GM18502 (cell line): ENCODE results near the gene ARID3A.

Experiments used
- ATAC-seq: cut with Tn5 transposase; IDR thresholded peaks from one replicate; pipeline ENCODE4 v1.9.1; 2021; ENCODE audit warnings: mild to moderate bottlenecking; ENCODE audit not compliant: unreplicated experiment, poor library complexity

Gene ARID3A

DNA sequence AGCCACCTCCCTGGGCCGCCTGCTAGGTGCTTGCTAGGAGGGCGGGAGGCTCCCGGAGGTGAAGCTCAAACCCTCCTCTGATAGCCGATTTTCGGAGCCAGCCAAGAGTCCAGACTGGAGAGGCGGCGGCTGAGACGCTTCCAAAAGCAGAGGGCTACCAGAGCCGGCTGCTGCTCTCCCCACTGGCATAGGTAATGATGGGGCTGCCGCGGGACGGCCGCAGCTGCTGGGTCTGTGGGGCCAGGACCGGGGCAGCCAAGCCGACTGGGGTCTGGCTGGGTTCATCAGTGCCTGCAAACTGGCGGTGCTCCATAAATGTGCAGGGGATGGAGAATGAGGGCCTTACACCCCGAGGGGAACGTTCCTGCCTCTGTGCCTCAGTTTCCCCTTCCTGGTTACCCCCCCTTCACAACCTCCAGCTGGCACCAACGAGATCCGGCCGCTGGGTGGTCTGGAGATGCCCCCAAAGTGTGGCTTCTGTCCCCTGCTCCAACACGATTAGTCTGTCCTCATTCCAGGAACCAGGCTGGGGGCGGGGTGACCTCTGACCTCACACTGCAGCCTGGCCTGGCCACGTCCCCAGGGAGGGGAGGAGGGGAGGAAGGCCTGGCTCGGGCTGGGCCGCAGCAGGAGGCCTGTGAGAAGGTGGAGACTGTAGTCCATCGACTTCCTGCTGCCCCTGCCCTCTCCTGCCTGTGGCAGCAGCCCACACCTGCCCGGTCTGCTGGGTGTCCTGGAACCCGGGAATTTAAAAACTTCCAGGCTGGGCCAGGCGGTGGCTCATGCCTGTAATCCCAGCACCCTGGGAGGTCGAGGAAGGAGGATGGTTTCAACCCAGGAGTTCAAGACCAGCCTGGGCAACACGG, 54.5 kb downstream of the ARID3A start:
- no peak for ATAC-seq

DNA sequence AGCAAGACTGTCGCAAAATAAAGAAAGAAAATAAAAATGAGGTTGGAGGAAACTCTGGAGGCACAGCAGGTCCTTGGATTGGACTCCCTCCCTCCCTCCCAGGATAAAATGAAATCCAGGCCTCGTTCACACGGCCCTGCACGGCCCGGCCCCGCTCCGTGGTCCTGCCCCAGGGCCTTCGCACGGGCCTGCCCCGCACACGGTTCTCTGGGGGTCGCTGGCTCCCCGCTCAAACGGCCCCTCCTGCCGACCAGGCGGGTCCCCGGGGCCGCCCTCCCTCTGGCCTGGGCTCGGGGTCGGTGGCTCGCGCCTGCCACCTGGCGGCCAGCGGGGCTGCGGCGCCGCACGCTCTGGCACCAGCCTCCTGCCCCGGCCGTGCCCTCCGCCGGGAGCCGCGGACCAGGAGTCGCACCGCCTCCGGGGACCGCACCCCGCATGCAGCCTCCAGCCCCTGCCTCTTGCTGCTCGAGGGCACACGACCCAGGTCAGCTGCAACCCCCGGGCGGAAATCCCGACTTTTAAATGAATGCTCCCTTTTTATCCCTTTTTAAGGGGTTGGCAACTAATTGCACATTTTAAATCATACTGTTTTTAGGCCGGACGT, 56.8 kb downstream of the ARID3A start:
- peak; percentile 45 for ATAC-seq

DNA sequence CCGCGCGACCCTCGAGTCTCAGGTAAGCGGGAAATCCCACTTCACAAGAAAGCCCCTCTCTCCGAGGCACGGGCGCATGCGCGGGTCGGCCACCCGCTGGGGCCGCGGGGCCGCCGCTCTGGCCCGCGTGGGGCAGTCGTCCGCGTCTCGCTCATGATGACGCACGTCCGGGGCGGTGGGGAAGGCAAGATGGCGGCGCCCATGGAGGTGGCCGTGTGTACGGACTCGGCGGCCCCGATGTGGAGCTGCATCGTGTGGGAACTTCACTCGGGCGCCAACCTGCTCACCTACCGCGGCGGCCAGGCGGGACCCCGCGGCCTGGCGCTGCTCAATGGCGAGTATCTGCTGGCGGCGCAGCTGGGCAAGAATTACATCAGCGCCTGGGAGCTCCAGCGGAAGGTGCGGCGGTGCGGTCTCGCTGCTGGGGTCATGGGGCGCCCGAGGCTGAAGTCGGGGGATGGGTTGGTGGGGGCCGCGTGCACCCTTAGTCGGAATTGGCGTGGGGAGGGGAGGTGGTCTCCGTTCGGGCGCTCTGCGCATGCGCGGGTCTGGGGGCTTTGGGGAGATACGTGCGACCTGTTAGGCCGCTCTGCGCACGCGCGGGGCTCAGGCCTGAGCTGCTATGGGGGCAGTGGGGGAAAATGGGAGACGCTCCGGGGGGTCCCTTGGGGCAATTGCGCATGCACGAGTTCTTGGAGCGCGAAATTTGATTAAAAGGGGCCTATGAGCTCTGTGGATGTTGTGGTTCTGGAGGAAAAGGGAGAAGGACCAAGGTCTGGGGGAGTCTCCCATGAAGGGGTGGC, 58.5 kb downstream of the ARID3A start, which contains the start of gene WDR18:
Gene WDR18 (plus strand): TSS at position 181 of the 803 bp plus-strand sequence. CDS start 9 bp downstream, at position 190.
- ATAC-seq, result peak; percentile 77

DNA sequence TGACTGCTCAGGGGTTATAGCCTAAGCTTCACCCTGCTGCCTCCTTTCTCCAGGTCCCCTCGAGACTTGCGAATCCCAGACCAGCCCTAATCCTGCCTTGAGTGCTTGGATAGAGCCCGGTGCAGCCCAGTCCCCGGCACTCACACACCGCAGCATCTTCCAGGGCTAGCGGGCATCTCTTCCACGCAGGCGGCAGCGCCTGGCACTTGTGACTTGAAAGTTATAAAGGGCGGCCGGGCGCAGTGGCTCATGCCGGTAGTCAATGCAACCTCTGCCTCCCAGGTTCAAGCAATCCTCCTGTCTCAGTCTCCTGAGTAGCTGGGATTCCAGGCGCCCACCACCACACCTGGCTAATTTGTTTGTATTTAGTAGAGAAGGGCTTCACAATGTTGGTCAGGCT, 60.2 kb downstream of the ARID3A start:
- no peak for ATAC-seq

DNA sequence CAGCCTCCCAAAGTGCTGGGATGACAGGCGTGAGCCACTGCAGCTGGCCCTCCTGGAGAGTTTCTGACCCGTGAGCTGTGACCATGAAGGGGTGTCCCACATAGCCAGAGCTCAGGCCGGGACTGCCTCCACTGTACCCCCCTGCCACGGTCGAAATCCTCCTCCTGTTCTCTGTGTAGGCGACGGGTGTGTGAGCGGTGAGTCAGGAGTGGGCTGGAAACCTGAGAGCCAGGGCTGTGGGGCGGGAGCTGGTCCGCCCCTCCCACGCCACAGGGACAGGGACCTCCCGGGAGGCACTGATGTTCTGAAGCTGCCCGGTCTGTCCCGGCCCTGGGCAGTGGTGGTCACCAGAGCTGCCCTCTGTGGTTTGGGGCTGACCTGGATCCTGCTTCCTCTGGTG, 62.2 kb downstream of the ARID3A start:
- no peak for ATAC-seq

DNA sequence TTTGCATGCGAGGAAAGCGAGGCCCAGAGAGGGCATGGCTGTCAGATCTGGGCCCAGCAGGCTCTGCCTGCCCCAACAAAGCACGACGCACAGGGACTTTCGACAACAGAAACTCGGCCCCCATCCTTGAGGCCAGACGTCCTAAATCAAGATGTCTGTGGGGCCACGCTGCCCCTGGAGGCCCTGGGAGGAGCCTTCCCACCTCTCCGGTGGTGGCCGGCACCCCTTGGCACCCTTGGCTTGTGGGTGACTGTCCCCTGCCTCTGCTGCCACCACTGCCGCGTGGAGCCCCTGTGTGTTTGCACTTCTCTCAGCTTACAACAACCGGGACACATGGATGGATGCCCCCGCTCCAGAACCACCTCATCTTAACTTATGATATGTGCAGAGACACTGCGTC, 62.7 kb downstream of the ARID3A start:
- no peak for ATAC-seq

DNA sequence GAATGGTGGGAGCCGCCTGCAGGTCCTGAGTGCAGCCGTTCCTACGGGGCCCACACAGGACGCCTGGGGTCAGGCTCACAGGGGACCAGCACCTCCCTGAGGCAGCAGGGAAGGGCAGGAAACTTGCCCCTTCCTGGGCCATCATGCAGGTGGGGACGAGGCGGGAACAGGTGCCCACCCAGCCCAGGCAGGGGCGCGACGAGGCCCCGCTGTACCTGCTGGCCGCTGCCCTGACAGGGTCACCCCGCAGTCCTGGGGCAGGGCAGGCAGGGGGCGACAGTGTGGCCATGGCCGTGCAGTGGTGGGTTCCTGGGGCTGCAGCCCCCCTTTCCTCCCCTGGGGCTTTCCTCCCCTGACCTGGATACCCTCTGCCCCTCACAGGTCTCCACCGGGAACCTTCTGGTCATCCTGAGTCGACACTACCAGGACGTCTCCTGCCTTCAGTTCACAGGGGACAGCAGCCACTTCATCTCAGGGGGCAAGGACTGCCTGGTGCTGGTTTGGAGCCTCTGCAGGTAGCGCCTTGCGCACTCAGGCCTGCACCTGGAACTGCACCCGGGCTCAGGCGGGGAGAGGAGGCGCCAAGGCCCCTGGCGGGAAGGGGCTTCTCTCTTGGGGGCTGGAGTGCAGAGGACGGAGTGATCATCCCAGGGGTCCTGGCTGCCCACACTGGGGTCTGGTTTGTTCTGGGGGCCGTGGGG, 63.7 kb downstream of the ARID3A start:
- no peak for ATAC-seq

DNA sequence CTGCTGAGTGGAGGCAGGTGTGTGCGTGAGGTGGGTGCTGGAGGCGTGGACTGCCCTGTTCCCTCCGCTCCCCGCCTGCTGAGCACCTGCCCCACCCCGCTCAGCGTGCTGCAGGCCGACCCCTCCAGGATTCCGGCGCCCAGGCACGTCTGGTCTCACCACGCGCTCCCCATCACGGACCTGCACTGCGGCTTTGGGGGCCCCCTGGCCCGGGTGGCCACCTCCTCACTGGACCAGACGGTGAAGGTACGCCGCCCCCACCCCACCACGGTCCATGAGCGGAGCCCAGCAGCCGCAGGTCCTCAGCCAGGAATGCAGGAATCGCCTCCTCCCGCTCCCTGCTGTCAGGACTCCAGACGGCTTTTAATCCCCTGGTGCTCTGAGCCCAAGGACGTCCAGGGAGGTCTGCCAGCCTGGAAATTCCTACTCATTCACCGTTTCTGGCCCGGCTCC, 64.3 kb downstream of the ARID3A start:
- ATAC-seq, result no peak

DNA sequence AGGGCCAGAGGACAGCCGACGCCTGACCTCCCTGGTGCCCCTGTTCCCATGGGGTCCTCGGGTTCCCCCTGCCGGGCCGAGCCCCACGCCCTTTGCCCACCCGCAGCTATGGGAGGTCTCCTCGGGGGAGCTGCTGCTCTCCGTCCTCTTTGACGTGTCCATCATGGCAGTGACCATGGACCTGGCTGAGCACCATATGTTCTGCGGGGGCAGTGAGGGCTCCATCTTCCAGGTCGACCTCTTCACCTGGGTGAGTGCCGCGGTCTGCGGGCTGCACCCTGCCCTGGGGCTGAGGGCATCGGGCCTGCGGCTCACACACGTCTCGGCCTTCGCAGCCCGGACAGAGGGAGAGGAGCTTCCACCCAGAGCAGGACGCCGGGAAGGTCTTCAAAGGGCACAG, 64.9 kb downstream of the ARID3A start:
- ATAC-seq, result no peak

DNA sequence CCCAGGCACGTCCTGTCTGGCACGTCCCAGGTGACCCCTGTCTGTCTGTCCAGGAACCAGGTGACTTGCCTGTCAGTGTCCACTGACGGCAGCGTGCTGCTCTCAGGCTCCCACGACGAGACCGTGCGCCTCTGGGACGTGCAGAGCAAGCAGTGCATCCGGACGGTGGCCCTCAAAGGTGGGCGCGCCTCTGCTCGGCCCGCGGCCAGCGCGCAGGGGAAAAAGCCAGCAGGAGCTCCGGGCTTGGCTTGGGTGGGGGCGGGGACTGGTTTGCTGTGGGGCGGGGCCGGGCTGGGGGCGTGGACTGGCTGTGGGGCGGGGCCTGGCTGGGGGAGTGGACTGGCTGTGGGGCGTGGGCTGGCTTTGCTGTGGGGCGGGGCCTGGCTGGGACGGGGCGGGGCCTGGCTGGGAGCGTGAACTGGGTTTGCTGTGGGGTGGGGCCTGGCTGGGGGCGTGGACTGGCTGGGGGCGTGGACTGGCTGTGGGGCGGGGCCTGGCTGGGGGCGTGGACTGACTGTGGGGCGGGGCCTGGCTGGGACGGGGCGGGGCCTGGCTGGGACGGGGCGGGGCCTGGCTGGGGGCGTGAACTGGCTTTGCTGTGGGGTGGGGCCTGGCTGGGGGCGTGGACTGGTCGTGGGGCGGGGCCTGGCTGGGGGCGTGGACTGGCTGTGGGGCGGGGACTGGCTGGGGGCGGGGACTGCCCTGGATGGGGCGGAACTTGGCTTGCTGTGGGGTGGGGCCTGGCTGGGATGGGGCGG, 65.5 kb downstream of the ARID3A start:
- no peak for ATAC-seq

DNA sequence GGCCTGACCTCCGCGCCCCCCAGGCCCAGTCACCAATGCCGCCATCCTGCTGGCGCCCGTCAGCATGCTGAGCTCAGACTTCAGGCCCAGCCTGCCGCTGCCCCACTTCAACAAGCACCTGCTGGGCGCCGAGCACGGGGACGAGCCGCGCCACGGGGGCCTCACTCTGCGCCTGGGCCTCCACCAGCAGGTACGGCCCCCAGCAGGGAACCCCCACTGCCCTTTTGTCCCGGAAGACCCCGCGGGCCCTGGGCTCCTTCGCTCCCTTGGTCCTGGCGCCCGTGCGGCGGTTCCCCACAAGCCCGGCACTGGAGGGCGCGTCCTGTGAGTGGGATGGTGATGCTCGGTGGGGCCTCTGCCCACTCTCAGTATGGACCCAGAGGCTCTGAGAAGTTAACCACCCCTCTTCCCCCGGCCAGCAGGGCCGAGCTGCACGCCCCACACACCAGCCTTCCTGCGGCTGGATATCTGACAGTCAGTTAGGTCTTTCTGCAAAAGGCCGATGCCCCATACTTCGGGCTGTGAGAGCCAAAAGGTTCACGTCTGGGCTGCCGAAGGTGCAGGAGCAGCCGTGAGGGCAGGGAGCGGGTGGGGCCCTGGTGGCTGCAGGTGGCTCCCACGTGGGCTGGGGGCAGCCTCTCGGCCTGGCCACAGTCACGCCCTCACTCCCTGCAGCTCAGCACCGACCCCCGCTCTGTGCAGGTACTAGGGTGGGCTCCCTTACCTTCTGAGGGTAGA, 66.3 kb downstream of the ARID3A start:
- ATAC-seq, result no peak

DNA sequence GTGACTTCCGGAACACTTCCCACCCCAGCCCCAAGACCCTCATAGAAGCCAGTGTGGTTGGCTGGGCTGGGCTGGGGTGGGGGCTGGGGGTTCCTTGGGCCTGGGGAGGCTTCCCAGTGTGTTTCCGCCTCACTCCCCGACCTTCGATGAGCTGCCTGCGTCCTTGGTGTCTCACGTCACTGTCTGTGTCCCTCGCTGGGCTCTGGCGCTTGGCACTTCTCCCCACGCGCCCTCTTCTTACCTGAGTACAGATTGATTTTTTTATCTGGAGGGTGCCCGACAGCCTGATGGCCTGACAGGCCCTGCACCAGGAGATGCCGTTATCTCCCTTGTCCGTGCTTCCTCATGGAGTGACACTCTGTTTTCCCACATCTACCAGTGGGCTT, 66.8 kb downstream of the ARID3A start:
- no peak for ATAC-seq

DNA sequence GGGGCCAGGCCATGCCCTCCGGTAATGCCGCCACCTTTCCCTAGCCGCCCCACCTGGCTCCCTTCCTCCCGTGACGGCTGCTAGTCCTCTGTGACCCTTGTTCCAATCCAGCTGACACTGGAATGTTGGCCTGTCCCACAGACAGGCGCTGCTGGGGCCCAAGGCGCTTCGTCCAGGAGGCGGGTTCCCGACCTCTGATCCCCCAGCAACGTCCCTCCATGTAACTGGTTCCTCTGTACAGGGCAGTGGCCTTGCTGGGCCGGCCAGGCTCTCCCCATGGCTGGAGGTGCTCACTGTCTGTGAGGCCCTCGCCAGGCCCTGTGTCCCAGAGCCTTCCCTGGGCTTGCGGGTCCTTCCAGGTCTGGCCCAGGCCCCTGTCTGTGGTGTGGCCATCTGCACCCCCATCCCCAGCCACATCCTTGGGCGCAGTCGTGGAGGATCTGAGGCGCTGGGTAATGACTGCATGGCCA, 67.6 kb downstream of the ARID3A start:
- no peak for ATAC-seq

DNA sequence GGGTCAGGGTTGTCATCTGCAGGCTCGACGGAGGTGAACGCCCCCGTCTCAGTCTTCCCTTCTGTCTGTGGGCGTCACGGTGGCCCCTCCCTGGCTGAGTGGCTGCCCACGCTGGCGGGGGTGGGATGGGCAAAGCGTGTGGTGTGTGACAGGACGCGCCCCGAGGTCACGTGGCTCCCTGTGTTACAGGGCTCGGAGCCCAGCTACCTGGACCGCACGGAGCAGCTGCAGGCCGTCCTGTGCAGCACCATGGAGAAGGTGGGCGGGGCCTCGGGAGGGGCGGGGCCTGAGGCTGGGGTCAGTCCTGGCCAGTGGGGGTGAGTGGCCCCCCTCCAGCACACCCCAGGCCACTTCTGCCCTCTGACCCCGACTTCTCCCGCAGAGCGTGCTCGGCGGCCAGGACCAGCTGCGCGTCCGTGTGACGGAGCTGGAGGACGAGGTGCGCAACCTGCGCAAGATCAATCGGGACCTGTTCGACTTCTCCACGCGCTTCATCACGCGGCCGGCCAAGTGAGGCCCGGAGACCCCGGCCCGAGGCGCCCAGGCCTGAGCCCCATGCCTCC, 68.1 kb downstream of the ARID3A start:
- ATAC-seq, result no peak

DNA sequence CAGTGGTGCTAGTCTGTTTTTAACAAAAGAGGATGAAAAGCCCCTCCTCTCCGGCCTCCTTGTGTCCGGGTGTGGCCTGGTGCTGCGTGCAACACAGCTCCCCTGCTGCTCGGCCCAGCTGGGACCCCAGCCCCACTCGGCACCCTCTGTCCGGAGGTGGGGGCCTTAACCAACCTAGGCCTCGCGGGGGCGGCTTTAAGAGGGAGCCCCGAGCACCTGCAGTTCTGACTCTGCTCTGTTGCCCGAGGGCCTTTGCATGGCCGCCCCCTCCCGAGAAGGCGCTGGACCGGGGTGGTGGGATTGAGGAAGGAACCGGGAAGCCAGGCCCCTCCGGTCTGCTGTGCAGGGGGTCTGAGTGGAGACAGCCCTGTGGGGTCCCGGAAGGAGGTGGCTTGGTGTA, 68.7 kb downstream of the ARID3A start:
- no peak for ATAC-seq

DNA sequence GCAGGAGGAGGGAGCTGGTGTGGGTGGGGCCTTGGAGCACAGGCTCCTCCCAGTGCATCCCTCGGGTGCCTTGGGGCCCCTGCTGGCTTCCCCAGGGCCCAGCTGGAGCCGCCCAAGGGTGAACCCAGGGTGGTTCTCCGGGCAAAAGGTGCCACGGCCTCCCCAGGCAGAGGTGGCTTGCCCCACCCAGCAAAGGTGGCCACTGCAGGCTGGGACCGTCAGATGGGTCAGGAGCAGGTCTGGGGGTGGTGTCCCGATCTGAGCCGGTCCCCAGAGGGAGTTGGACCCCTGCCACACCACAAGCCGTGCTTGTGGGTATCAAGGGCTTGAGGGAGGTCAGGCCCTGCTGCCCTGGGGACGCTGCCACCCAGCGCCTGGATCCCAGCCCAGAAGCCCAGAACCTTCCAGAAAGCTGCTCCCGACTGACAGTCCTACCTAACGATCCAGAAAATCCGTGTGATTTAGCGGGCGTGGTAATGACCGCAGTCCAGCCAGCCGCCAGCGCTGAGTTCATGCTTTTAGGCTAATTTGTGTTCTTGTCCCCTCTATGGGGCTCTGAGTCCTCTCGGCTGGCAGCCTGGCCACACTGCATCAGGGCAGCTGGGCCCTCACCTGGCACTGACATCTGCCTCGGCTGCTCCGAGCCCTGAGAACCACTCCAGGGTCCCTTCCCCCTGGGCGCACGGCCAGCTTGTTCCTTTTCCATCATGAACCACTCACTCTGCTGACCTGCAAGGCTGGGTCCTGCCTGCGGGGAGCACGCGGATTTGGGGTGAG, 69.4 kb downstream of the ARID3A start:
- ATAC-seq, result no peak

DNA sequence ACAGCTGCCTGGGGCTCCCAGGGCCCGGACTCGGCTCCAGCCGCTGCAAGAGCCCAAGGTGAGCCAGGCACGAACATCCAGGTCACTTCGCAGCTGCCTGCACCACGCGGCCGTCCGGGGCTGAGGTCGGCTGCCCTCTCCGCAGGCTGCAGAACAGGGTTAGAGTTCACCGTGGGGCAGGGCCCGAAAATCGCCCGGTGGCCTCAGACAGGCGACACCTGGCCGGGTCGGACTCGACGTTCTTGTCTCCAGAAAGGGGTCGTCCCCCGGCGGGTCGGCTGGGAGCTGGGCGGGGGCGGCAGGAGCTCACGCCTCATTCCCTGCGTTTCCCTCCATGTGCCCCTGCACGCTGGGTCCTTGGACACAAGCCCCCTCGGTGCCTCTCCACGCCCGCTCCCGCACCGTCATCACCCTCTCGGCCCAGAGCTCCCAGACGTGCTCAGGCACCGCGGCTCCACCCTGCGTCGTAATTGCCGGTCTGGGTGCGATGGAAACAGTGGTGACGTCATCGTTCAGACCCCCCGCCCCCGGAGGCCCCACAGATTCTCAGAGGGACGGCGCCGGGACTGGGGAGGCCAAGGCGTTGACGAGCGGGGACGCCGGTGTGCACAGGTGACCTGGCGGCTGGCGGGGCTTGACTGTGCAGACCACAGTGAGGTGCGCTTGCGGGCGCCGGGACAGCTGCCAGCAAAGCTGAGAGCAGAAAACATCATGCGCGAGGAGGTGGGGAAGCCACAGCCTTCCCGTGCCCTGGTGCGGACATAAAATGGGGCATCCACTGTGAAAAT, 70.4 kb downstream of the ARID3A start:
- no peak for ATAC-seq
